Measurements from ENCODE around the gene NKX3-2.

Gene NKX3-2

DNA sequence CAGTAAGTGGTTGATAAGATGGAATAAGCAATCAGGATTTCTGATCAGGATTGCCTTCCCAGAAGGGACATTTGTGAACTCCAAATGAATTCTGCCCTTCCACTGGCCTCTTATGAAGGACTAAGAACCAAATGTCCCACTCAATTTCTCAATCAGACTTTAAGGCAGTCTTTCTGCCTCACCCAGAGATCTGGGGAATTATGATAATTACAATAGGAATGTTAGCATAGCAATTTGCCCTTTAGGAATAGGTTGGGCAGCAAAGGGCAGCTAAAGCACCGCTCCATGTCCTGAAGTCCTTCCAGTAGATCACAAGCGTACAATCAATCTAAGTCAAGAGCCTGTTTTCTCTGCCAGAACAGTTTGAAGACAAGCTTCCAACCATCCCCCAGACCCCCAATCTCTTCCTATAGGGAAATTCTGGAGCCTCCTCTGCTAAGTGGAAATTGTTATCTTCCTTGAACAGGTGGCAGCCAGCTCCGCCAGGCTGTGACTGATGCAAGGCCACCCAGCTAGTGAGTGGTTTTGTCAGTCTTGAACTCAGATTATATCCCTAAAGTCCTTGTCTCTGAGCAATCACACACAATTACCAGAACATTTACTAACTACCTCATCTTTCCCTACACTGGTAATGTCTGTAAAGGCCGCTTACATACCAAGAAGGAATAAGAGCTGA, 18.6 kb downstream of the NKX3-2 start:
- TF ChIP-seq GLIS3 (CRISPR knock-in tag; IDR thresholded peaks at IDR 0.05) (no peak), ZFP3 (CRISPR knock-in tag; IDR thresholded peaks at IDR 0.05) (no peak), ARNTL (CRISPR knock-in tag; IDR thresholded peaks at IDR 0.05; ENCODE audit: borderline replicate concordance, low read depth) (no peak), TOX (CRISPR knock-in tag; IDR thresholded peaks at IDR 0.05; ENCODE audit: borderline replicate concordance) (no peak), ZNF565 (CRISPR knock-in tag; conservative IDR thresholded peaks at IDR 0.05; ENCODE audit: low read depth) (no peak), RARB (CRISPR knock-in tag; IDR thresholded peaks at IDR 0.05) (no peak), CSDC2 (CRISPR knock-in tag; IDR thresholded peaks at IDR 0.05) (no peak), ZNF70 (CRISPR knock-in tag; IDR thresholded peaks at IDR 0.05) (no peak), ZC3H10 (CRISPR knock-in tag; IDR thresholded peaks at IDR 0.05) (no peak), ISL1 (CRISPR knock-in tag; IDR thresholded peaks at IDR 0.05) (no peak), ZNF8 (CRISPR knock-in tag; IDR thresholded peaks at IDR 0.05) (no peak), ESRRG (CRISPR knock-in tag; IDR thresholded peaks at IDR 0.05) (no peak), BACH2 (CRISPR knock-in tag; IDR thresholded peaks at IDR 0.05; ENCODE audit: borderline replicate concordance) (no peak), POU6F1 (CRISPR knock-in tag; IDR thresholded peaks at IDR 0.05; ENCODE audit: borderline replicate concordance, low read depth) (no peak), PPARA (CRISPR knock-in tag; IDR thresholded peaks at IDR 0.05; ENCODE audit: borderline replicate concordance) (no peak), TCF4 (CRISPR knock-in tag; IDR thresholded peaks at IDR 0.05; ENCODE audit: borderline replicate concordance) (no peak)
- TF ChIP-seq, protein P1, sequence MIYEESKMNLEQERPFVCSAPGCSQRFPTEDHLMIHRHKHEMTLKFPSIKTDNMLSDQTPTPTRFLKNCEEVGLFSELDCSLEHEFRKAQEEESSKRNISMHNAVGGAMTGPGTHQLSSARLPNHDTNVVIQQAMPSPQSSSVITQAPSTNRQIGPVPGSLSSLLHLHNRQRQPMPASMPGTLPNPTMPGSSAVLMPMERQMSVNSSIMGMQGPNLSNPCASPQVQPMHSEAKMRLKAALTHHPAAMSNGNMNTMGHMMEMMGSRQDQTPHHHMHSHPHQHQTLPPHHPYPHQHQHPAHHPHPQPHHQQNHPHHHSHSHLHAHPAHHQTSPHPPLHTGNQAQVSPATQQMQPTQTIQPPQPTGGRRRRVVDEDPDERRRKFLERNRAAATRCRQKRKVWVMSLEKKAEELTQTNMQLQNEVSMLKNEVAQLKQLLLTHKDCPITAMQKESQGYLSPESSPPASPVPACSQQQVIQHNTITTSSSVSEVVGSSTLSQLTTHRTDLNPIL (CRISPR knock-in tag; IDR thresholded peaks at IDR 0.05; ENCODE audit: low read depth), result no peak
- no peak for ATAC-seq

DNA sequence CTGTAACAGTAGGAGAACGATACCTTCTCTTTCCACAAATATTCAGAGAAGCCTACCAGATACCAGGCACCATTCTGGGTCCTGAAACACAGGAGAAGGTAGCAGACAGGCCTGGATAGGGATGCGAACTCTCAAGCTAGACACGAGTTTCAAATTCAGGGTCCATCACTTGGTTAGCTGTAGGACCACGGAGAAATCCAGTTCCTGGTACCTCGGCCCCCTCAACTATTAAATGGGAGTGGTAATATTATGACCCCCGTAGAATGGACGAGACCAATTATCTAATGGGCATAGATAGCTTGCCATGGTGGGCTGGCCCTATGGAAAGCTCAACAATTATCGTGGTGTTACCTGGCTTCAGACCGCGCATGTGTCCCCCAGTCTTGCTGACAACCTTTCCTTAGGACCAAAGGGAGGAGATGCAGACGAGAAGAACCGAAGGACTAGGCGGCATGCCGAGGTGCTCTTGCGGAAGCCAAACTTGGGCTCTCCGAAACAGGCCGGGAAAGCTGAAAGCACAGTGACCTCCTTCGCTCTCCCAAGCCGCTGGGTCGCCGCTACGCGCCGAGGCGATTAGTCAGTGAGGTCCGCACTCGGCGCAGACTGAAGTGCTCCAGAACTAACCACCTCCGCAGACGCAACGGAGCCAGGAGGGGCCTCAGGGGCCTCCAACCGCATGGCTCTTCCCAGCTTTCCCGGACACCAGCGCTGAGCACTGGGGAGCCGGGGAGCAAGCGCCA, 19.6 kb downstream of the NKX3-2 start:
- ATAC-seq, result no peak
- TF ChIP-seq PATZ1 (CRISPR knock-in tag; IDR thresholded peaks at IDR 0.05; ENCODE audit: borderline replicate concordance) (no peak), ZNF565 (CRISPR knock-in tag; conservative IDR thresholded peaks at IDR 0.05; ENCODE audit: low read depth) (no peak), BACH2 (CRISPR knock-in tag; IDR thresholded peaks at IDR 0.05; ENCODE audit: borderline replicate concordance) (no peak), TOX (CRISPR knock-in tag; IDR thresholded peaks at IDR 0.05; ENCODE audit: borderline replicate concordance) (no peak), GLIS3 (CRISPR knock-in tag; IDR thresholded peaks at IDR 0.05) (no peak), SNAI2 (CRISPR knock-in tag; IDR thresholded peaks at IDR 0.05) (no peak), ZNF8 (CRISPR knock-in tag; IDR thresholded peaks at IDR 0.05) (no peak), PPARA (CRISPR knock-in tag; IDR thresholded peaks at IDR 0.05; ENCODE audit: borderline replicate concordance) (no peak), OSR1 (CRISPR knock-in tag; IDR thresholded peaks at IDR 0.05) (no peak), CSDC2 (CRISPR knock-in tag; IDR thresholded peaks at IDR 0.05) (no peak), TCF4 (CRISPR knock-in tag; IDR thresholded peaks at IDR 0.05; ENCODE audit: borderline replicate concordance) (no peak), ZFP3 (CRISPR knock-in tag; IDR thresholded peaks at IDR 0.05) (no peak)
- TF ChIP-seq, protein P1 (CRISPR knock-in tag; IDR thresholded peaks at IDR 0.05; ENCODE audit: low read depth), result no peak
- TF ChIP-seq, protein P2, sequence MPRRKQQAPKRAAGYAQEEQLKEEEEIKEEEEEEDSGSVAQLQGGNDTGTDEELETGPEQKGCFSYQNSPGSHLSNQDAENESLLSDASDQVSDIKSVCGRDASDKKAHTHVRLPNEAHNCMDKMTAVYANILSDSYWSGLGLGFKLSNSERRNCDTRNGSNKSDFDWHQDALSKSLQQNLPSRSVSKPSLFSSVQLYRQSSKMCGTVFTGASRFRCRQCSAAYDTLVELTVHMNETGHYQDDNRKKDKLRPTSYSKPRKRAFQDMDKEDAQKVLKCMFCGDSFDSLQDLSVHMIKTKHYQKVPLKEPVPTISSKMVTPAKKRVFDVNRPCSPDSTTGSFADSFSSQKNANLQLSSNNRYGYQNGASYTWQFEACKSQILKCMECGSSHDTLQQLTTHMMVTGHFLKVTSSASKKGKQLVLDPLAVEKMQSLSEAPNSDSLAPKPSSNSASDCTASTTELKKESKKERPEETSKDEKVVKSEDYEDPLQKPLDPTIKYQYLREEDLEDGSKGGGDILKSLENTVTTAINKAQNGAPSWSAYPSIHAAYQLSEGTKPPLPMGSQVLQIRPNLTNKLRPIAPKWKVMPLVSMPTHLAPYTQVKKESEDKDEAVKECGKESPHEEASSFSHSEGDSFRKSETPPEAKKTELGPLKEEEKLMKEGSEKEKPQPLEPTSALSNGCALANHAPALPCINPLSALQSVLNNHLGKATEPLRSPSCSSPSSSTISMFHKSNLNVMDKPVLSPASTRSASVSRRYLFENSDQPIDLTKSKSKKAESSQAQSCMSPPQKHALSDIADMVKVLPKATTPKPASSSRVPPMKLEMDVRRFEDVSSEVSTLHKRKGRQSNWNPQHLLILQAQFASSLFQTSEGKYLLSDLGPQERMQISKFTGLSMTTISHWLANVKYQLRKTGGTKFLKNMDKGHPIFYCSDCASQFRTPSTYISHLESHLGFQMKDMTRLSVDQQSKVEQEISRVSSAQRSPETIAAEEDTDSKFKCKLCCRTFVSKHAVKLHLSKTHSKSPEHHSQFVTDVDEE (CRISPR knock-in tag; IDR thresholded peaks at IDR 0.05), result no peak
